Measurements from ENCODE around the gene ZBTB38.

DNA sequence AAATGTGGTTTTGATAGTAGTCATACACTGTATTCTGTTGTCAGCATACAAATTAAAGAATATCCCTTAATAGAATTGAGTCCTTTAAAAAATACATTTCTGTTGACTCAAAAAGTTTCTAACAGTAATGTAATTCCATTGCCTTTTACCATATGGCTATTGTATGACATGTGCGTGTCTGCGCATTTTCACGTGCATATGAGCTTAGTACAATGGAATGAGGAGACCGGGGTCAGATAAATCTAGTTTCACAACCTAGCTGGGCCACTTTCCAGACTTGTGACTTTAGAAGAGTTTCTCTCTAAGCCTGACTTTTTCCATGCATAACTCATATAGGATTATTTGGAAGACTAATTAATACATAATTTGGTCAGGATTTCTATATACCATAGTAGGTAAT is 38.7 kb downstream of the ZBTB38 start:
- TF ChIP-seq CTCF (conservative IDR thresholded peaks at IDR 0.05 in 1 of 2, IDR thresholded peaks at IDR 0.05 in 1 of 2; ENCODE audit: low read depth in 1 of 2, low read length in 2 of 2) = no peak
- no peak for TF ChIP-seq EZH2 (IDR thresholded peaks at IDR 0.05; ENCODE audit: low read length, missing control alignments)
